ENCODE data around the gene COL25A1. TPM values are rescaled to one million over a fixed set of nuclear protein-coding genes. Genes with fewer than 3 reads are reported as not detected.

COL25A1 gene
- total and polyA plus RNA-seq, 2 experiments from 2014 or later, result 0.25 TPM; not detected in 1

DNA sequence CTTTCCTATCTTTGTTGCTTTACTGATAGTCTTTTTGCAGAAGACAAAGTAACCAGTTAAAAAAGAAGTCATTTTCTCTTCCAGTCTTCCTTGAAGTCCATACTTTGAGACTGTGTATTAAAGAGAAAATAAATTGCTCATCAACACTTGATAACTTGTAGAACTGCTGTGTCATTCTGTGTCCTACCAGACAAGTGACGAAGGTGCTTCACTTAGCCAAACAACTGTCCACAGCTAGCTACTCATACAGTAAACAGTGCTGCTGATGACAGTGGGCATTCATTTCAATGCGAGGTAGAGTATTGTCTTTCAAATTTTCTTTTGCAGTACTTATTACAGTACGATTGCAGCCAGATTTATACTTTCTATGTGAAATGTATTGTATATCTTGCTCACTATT, 11.5 kb downstream of the COL25A1 start:
- Histone ChIP-seq H3K9ac (no peak overlapping the region), H3K79me2 (ENCODE audit: insufficient read depth) (no peaks in the 10 kb centered on the region), H3K4me3 (no peak overlapping the region), H4K20me1 (ENCODE audit: insufficient read depth) (no peaks in the 10 kb centered on the region), H3K9me3 (ENCODE audit: low read depth) (no peaks in the 10 kb centered on the region), H2AFZ (no peak overlapping the region), H3K27ac (no peak overlapping the region), H3F3A (ENCODE audit: insufficient read depth) (no peaks in the 10 kb centered on the region), H3K9me2 (ENCODE audit: insufficient read depth) (no peaks in the 10 kb centered on the region), H3K27me3 (replicated peaks; ENCODE audit: insufficient read depth) (no peaks in the 10 kb centered on the region), H3K36me3 (ENCODE audit: low read depth) (no peaks in the 10 kb centered on the region), H3K4me2 (ENCODE audit: unreplicated experiment) (no peak overlapping the region), H3K4me1 (ENCODE audit: insufficient read depth) (no peaks in the 10 kb centered on the region)
- TF ChIP-seq EZH2phosphoT487 (IDR thresholded peaks at IDR 0.05; ENCODE audit: insufficient read depth, low read depth), result no peak
- no peak for TF ChIP-seq EZH2 (IDR thresholded peaks at IDR 0.05; ENCODE audit: insufficient read depth, poor library complexity, severe bottlenecking)
- DNase-seq, result no peak
- 47 to 51% methylated on average over 3 of the region's 3 CpGs for WGBS, 2 experiments (ENCODE audit: low coverage in 1 of 2, low lambda C conversion rate in 2 of 2, missing lambda C conversion rate in 2 of 2)
- in situ Hi-C loops (cut with MboI), result no loop called here

DNA sequence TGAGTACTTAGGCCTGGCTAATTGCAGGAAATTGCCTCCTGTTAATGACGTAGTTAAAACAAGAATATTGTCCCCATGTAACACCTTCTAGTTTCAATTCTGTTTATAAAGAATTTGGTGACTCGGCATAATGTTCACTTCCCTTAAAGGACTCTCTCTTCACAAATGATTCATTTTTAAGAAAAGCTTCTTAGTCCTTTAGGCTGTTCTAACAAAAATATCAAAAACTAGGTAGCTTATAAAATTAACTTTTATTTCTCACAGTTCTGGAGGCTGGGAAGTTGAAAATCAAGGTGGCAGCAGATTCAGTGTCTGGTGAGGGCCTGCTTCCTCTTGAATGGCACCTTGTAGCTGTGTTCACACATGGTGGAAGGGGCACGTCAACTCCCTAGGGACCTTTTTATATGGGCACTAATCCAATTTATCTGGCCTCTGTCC, 23.8 kb downstream of the COL25A1 start:
- H4K20me1 ChIP-seq (ENCODE audit: insufficient read depth), result no peaks in the 10 kb centered on the region
- no peak for TF ChIP-seq EZH2 (IDR thresholded peaks at IDR 0.05; ENCODE audit: insufficient read depth, poor library complexity, severe bottlenecking)
- no peak for TF ChIP-seq EZH2phosphoT487 (IDR thresholded peaks at IDR 0.05; ENCODE audit: insufficient read depth, low read depth)
- DNase-seq, result no peak
- H3K4me1 ChIP-seq (ENCODE audit: insufficient read depth), result no peaks in the 10 kb centered on the region
- H3K36me3 ChIP-seq (ENCODE audit: low read depth), result no peaks in the 10 kb centered on the region
- no peaks in the 10 kb centered on the region for H3K9me3 ChIP-seq (ENCODE audit: low read depth)
- H2AFZ ChIP-seq, result no peak overlapping the region
- H3K4me3 ChIP-seq, result no peak overlapping the region
- H3K9me2 ChIP-seq (ENCODE audit: insufficient read depth), result no peaks in the 10 kb centered on the region
- 0 out of 2 replicates have a peak, but pooled peaks cover 9% of the 10 kb centered on the region for H3K27me3 ChIP-seq (replicated peaks; ENCODE audit: insufficient read depth)
- no peak overlapping the region for H3K9ac ChIP-seq
- in situ Hi-C loops (cut with MboI), result no loop called here
- no peaks in the 10 kb centered on the region for H3F3A ChIP-seq (ENCODE audit: insufficient read depth)
- no peaks in the 10 kb centered on the region for H3K79me2 ChIP-seq (ENCODE audit: insufficient read depth)
- H3K4me2 ChIP-seq (ENCODE audit: unreplicated experiment), result no peak overlapping the region
- no peak overlapping the region for H3K27ac ChIP-seq
- 46 to 49% methylated on average over 3 of the region's 3 CpGs for WGBS, 2 experiments (ENCODE audit: low coverage in 1 of 2, low lambda C conversion rate in 2 of 2, missing lambda C conversion rate in 2 of 2)

DNA sequence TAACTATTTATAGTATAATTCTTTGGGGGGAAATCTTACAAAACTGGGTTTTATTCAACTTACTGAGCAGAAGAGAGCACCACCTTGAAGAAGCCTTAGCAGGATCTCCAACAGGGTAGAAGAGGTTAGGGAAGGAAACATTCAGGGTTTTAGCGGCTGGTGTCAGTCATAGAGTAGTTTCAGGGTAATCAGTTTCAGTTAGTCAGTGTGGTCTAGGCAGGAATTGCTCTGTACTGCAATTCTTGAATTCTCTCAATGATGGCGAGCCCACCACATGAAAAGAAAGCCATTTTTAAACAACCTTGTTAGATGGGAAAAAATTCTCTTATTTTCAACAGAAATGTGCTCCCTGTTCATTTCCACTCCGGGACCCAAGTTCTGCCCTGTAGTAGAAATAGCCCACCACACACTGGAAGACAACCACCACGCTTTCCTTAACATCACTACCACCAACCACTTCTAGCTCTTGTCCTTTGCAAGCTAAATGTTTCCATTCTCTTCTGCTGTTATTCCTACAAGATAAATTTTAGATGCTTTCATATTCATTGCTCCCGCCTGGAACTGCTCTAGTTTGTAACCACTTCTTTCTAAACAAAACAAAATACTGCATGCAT, 25.9 kb downstream of the COL25A1 start:
- Histone ChIP-seq H3K4me2 (ENCODE audit: unreplicated experiment) (no peak overlapping the region), H3K4me1 (ENCODE audit: insufficient read depth) (no peaks in the 10 kb centered on the region), H3K9me3 (ENCODE audit: low read depth) (no peaks in the 10 kb centered on the region), H3K36me3 (ENCODE audit: low read depth) (no peaks in the 10 kb centered on the region), H3K4me3 (no peak overlapping the region), H3K79me2 (ENCODE audit: insufficient read depth) (no peaks in the 10 kb centered on the region), H4K20me1 (ENCODE audit: insufficient read depth) (no peaks in the 10 kb centered on the region), H3K9ac (no peak overlapping the region), H3K27me3 (replicated peaks; ENCODE audit: insufficient read depth) (0 out of 2 replicates have a peak, but pooled peaks cover 3% of the 10 kb centered on the region), H2AFZ (no peak overlapping the region), H3K27ac (no peak overlapping the region), H3K9me2 (ENCODE audit: insufficient read depth) (no peaks in the 10 kb centered on the region), H3F3A (ENCODE audit: insufficient read depth) (no peaks in the 10 kb centered on the region)
- TF ChIP-seq EZH2 (IDR thresholded peaks at IDR 0.05; ENCODE audit: insufficient read depth, poor library complexity, severe bottlenecking) (no peak), EZH2phosphoT487 (IDR thresholded peaks at IDR 0.05; ENCODE audit: insufficient read depth, low read depth) (no peak)
- 81 to 84% methylated on average over 5 of the region's 5 CpGs for WGBS, 2 experiments (ENCODE audit: low coverage in 1 of 2, low lambda C conversion rate in 2 of 2, missing lambda C conversion rate in 2 of 2)
- DNase-seq, result no peak
- in situ Hi-C loops (cut with MboI), result no loop called here

DNA sequence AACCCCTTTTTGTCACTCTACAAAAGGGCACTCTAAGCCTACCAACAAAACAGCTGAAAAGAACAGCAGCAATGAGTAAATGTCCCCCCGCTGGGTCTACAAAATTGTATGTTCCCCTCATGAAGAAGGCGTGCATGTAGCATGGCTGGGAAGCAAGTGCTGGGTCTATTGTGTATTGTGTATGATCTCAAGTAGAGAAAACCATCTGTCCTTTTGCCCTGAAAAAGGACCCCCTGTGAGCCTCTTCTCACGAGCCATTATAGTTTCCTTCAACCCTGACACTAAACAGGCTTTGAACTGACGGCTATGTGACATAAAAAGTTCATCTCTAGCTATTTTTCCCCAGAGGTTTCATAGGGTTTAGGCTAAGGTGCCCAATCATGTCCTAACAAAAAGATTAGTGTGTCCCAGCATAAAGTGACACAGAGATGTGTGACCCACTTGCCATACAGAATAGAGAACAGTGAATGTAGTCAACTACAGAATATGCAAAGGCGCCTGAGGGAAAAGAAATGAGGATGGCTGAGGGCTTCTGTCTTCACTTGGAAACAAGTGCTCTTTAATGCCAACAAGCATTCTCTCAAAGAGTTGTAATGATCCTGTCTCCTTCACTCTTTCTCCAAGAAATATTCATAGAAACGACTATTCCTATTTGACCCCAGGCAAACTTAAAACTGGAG, 27.3 kb downstream of the COL25A1 start:
- H3K4me1 ChIP-seq (ENCODE audit: insufficient read depth), result no peaks in the 10 kb centered on the region
- no peak overlapping the region for H3K27ac ChIP-seq
- no peaks in the 10 kb centered on the region for H3F3A ChIP-seq (ENCODE audit: insufficient read depth)
- WGBS, 2 experiments (ENCODE audit: low coverage in 1 of 2, low lambda C conversion rate in 2 of 2, missing lambda C conversion rate in 2 of 2), result 70 to 74% methylated on average over 6 of the region's 6 CpGs
- no peaks in the 10 kb centered on the region for H3K27me3 ChIP-seq (replicated peaks; ENCODE audit: insufficient read depth)
- H3K79me2 ChIP-seq (ENCODE audit: insufficient read depth), result no peaks in the 10 kb centered on the region
- H4K20me1 ChIP-seq (ENCODE audit: insufficient read depth), result no peaks in the 10 kb centered on the region
- no peaks in the 10 kb centered on the region for H3K9me2 ChIP-seq (ENCODE audit: insufficient read depth)
- H3K9ac ChIP-seq, result no peak overlapping the region
- in situ Hi-C loops (cut with MboI), result no loop called here
- no peak overlapping the region for H3K4me2 ChIP-seq (ENCODE audit: unreplicated experiment)
- no peak overlapping the region for H2AFZ ChIP-seq
- H3K36me3 ChIP-seq (ENCODE audit: low read depth), result no peaks in the 10 kb centered on the region
- TF ChIP-seq EZH2phosphoT487 (IDR thresholded peaks at IDR 0.05; ENCODE audit: insufficient read depth, low read depth) (no peak), EZH2 (IDR thresholded peaks at IDR 0.05; ENCODE audit: insufficient read depth, poor library complexity, severe bottlenecking) (no peak)
- no peak overlapping the region for H3K4me3 ChIP-seq
- DNase-seq, result no peak
- H3K9me3 ChIP-seq (ENCODE audit: low read depth), result no peaks in the 10 kb centered on the region
